GM21367 (cell line): ENCODE measurements around the gene SRP14.
"Not testable (repeated sequence)": the region's sequence is repeated elsewhere in the genome, so short reads cannot be mapped to it uniquely, and the experiment has no call there.

Source experiments
- ATAC-seq: cut with Tn5 transposase; IDR thresholded peaks from one replicate; pipeline ENCODE4 v1.9.1; 2021; ENCODE audit not compliant: unreplicated experiment

SRP14 gene

GRCh38 chr15:40051616-40052415 lies 12.8 kb upstream of the SRP14 start:
- no peak for ATAC-seq

- no peak for ATAC-seq
These were observed 11.9 kb upstream of the SRP14 start for GRCh38 chr15:40050788-40051470.

- no peak for ATAC-seq
These were observed 10.0 kb upstream of the SRP14 start for GRCh38 chr15:40048926-40049475.

- no peak for ATAC-seq
These were observed 9.3 kb upstream of the SRP14 start for GRCh38 chr15:40048211-40048792.

GRCh38 chr15:40047415-40048210 lies 8.6 kb upstream of the SRP14 start:
- peak; percentile 46 for ATAC-seq

GRCh38 chr15:40046721-40047414 lies 7.9 kb upstream of the SRP14 start:
- no peak for ATAC-seq

GRCh38 chr15:40045572-40046217 lies 6.7 kb upstream of the SRP14 start:
- ATAC-seq = no peak

GRCh38 chr15:40044717-40045571 lies 6.0 kb upstream of the SRP14 start:
- peak; percentile 67 for ATAC-seq

- no peak for ATAC-seq
These were observed 5.1 kb upstream of the SRP14 start for GRCh38 chr15:40043927-40044716.

GRCh38 chr15:40042791-40043320 lies 3.9 kb upstream of the SRP14 start:
- no peak for ATAC-seq

- ATAC-seq = no peak
These were observed 1.8 kb upstream of the SRP14 start for GRCh38 chr15:40040770-40041169.

GRCh38 chr15:40040293-40040635 lies 1.3 kb upstream of the SRP14 start:
- no peak for ATAC-seq

- no peak for ATAC-seq
These were observed 725 bp downstream of the SRP14 start for GRCh38 chr15:40038275-40038637.

GRCh38 chr15:40037721-40038120 lies 1.3 kb downstream of the SRP14 start:
- no peak for ATAC-seq

- not testable (repeated sequence) for ATAC-seq
These were observed 3.8 kb downstream of the SRP14 start for GRCh38 chr15:40035182-40035581.

- no peak for ATAC-seq
These were observed 4.6 kb downstream of the SRP14 start for GRCh38 chr15:40034186-40034946.

- ATAC-seq = no peak
These were observed 6.7 kb downstream of the SRP14 start for GRCh38 chr15:40032125-40032839.
